Activated B cell treated with CpG ODN at 0.5 μM for 24 hours (primary cell): ENCODE data around the gene CFAP299. TPM values are rescaled to one million over a fixed set of nuclear protein-coding genes. Genes with fewer than 3 reads are reported as not detected.

Source experiments
- ATAC-seq: fragments of 200-7000 bp; cut with Tn5 transposase; one replicate; pipeline ENCODE4 v1.10.0; 2021; ENCODE audit warnings: low read depth, mild to moderate bottlenecking, moderate library complexity
- CTCF ChIA-PET: fragments of 350-600 bp; sonication (Branson Sonifier 250); formaldehyde crosslinking; loops from one replicate; lab custom pipeline; 2021; ENCODE audit warnings: antibody characterized with exemption; lab: Charles Lee
- POLR2A ChIA-PET: fragments of 350-600 bp; sonication (Branson Sonifier 250); formaldehyde crosslinking; loops from one replicate; lab custom pipeline; 2021; ENCODE audit warnings: antibody characterized with exemption; lab: Charles Lee
- DNase-seq: peaks from one replicate; pipeline ENCODE4 v3.0.0; 2022
- H3K27ac Mint-ChIP-seq: one replicate; pipeline ENCODE4 v1.8.0; 2020; ENCODE audit warnings: mixed read lengths
- H3K27me3 Mint-ChIP-seq: one replicate; pipeline ENCODE4 v1.8.0; 2021; ENCODE audit warnings: mixed read lengths
- H3K36me3 Mint-ChIP-seq: one replicate; pipeline ENCODE4 v1.8.0; 2021; ENCODE audit warnings: low read depth, mixed read lengths
- H3K4me1 Mint-ChIP-seq: one replicate; pipeline ENCODE4 v1.8.0; 2021; ENCODE audit warnings: mixed read lengths
- H3K4me3 Mint-ChIP-seq: one replicate; pipeline ENCODE4 v1.8.0; 2020; ENCODE audit warnings: mild to moderate bottlenecking, mixed read lengths
- H3K9me3 Mint-ChIP-seq: one replicate; pipeline ENCODE4 v1.8.0; 2020; ENCODE audit warnings: mixed read lengths
- CTCF ChIP-seq: fragments of 200-600 bp; IDR thresholded peaks from one replicate; pipeline ENCODE4 v1.8.0; 2022; ENCODE audit warnings: antibody characterized with exemption, mild to moderate bottlenecking
- intact Hi-C: fragments of 100-400 bp; cut with micrococcal nuclease; formaldehyde crosslinking; loops from one replicate; pipeline ENCODE4 v1.15.1; 2024
- total RNA-seq: library from RNA; stranded (reverse); gene quantifications from 2 replicates; pipeline ENCODE4 v1.2.3, GENCODE V29; 2022

The CFAP299 gene
- total RNA-seq, 1 donor from 2014 or later, result not detected

- intact Hi-C loops, result no loop called here
- CTCF ChIA-PET, result no interaction called here
- TF ChIP-seq CTCF, result no peak
- no peak for DNase-seq
- POLR2A ChIA-PET, result no interaction called here
- ATAC-seq, result no peak
- H3K4me3 Mint-ChIP-seq, result no peak overlapping the region
- H3K27me3 Mint-ChIP-seq, result no peaks in the 10 kb centered on the region
- H3K27ac Mint-ChIP-seq, result no peak overlapping the region
- no peaks in the 10 kb centered on the region for H3K9me3 Mint-ChIP-seq
- no peaks in the 10 kb centered on the region for H3K36me3 Mint-ChIP-seq
- H3K4me1 Mint-ChIP-seq, result no peaks in the 10 kb centered on the region
Observed at GRCh38 chr4:80926446-80926845, 590.9 kb downstream of the CFAP299 start.

GRCh38 chr4:80926891-80927290, 591.4 kb downstream of the CFAP299 start:
- CTCF ChIA-PET, result no interaction called here
- intact Hi-C loops, result no loop called here

GRCh38 chr4:80927420-80927819, 591.9 kb downstream of the CFAP299 start:
- H3K27me3 Mint-ChIP-seq, result no peaks in the 10 kb centered on the region
- DNase-seq, result no peak
- no peak overlapping the region for H3K27ac Mint-ChIP-seq
- POLR2A ChIA-PET, result no interaction called here
- CTCF ChIA-PET, result no interaction called here
- TF ChIP-seq CTCF, result no peak
- no peak for ATAC-seq
- H3K4me3 Mint-ChIP-seq, result no peak overlapping the region
- H3K4me1 Mint-ChIP-seq, result no peaks in the 10 kb centered on the region
- intact Hi-C loops, result no loop called here
- H3K36me3 Mint-ChIP-seq, result no peaks in the 10 kb centered on the region
- no peaks in the 10 kb centered on the region for H3K9me3 Mint-ChIP-seq

More at GRCh38 chr4:80926891-80927290, 591.4 kb downstream of the CFAP299 start:
- H3K27me3 Mint-ChIP-seq, result no peaks in the 10 kb centered on the region
- no peak for DNase-seq
- TF ChIP-seq CTCF, result no peak
- H3K9me3 Mint-ChIP-seq, result no peaks in the 10 kb centered on the region
- ATAC-seq, result no peak
- H3K27ac Mint-ChIP-seq, result no peak overlapping the region
- H3K4me1 Mint-ChIP-seq, result no peaks in the 10 kb centered on the region
- H3K4me3 Mint-ChIP-seq, result no peak overlapping the region
- no peaks in the 10 kb centered on the region for H3K36me3 Mint-ChIP-seq
- POLR2A ChIA-PET, result no interaction called here

GRCh38 chr4:80931631-80932081, 596.1 kb downstream of the CFAP299 start:
- no peaks in the 10 kb centered on the region for H3K4me1 Mint-ChIP-seq
- ATAC-seq (no peak), DNase-seq (no peak)
- no peaks in the 10 kb centered on the region for H3K27me3 Mint-ChIP-seq
- H3K27ac Mint-ChIP-seq, result no peak overlapping the region
- TF ChIP-seq CTCF, result no peak
- CTCF ChIA-PET, result no interaction called here
- POLR2A ChIA-PET, result no interaction called here
- H3K9me3 Mint-ChIP-seq, result no peaks in the 10 kb centered on the region
- no peaks in the 10 kb centered on the region for H3K36me3 Mint-ChIP-seq
- intact Hi-C loops, result loop anchor here (2.0 kb wide), 1 partner anchor 17 kb away; no protein-coding TSS in a partner anchor
- no peak overlapping the region for H3K4me3 Mint-ChIP-seq

GRCh38 chr4:80948141-80948540, 612.6 kb downstream of the CFAP299 start:
- peaks cover 2% of the 10 kb centered on the region for H3K4me1 Mint-ChIP-seq
- CTCF ChIA-PET, result interaction anchor here (0.9 kb wide), 1 partner anchor 102 kb away, joined by 3 read pairs; no protein-coding TSS in a partner anchor
- POLR2A ChIA-PET, result no interaction called here
- intact Hi-C loops, result no loop called here
- H3K4me3 Mint-ChIP-seq, result no peak overlapping the region
- no peaks in the 10 kb centered on the region for H3K27me3 Mint-ChIP-seq
- no peak for DNase-seq
- ATAC-seq, result no peak
- no peak for TF ChIP-seq CTCF
- no peaks in the 10 kb centered on the region for H3K36me3 Mint-ChIP-seq
- H3K9me3 Mint-ChIP-seq, result no peaks in the 10 kb centered on the region
- no peak overlapping the region for H3K27ac Mint-ChIP-seq
